ENCODE data around the gene RERE. TPM values are rescaled to one million over a fixed set of nuclear protein-coding genes. Genes with fewer than 3 reads are reported as not detected.
"Not testable (repeated sequence)": the region's sequence is repeated elsewhere in the genome, so short reads cannot be mapped to it uniquely, and the experiment has no call there.

The RERE gene
- total RNA-seq, 1 experiment from 2014 or later = 161 TPM

GRCh38 chr1:8787218-8787617 lies 30.2 kb downstream of the RERE start:
- H3K36me3 Mint-ChIP-seq = peaks cover 10% of the 10 kb centered on the region
- H3K4me1 Mint-ChIP-seq = peaks cover 67% of the 10 kb centered on the region
- H3K27ac Mint-ChIP-seq = peak overlapping the region; percentile 44
- TF ChIP-seq ZNF396 (CRISPR knock-in tag; IDR thresholded peaks at IDR 0.05; ENCODE audit: borderline replicate concordance) = no peak
- TF ChIP-seq NR2C2 (CRISPR knock-in tag; IDR thresholded peaks at IDR 0.05) = no peak
- TF ChIP-seq ZNF121 (CRISPR knock-in tag; IDR thresholded peaks at IDR 0.05) = no peak
- no peak for TF ChIP-seq MLX (CRISPR knock-in tag; IDR thresholded peaks at IDR 0.05)
- no peak for TF ChIP-seq RELA (CRISPR knock-in tag; IDR thresholded peaks at IDR 0.05; ENCODE audit: borderline replicate concordance)
- no peak for TF ChIP-seq FOXJ3 (CRISPR knock-in tag; IDR thresholded peaks at IDR 0.05; ENCODE audit: borderline replicate concordance)
- TF ChIP-seq OVOL2 (CRISPR knock-in tag; IDR thresholded peaks at IDR 0.05; ENCODE audit: borderline replicate concordance) = no peak
- no peak for TF ChIP-seq STAT6 (CRISPR knock-in tag; conservative IDR thresholded peaks at IDR 0.05; ENCODE audit: low read depth)
- TF ChIP-seq PRRX2 (CRISPR knock-in tag; IDR thresholded peaks at IDR 0.05) = no peak
- TF ChIP-seq ATF3 (CRISPR knock-in tag; conservative IDR thresholded peaks at IDR 0.05) = no peak
- no peak for TF ChIP-seq ZNF281 (CRISPR knock-in tag; IDR thresholded peaks at IDR 0.05)
- TF ChIP-seq ATF1 (CRISPR knock-in tag; IDR thresholded peaks at IDR 0.05) = no peak
- no peak for TF ChIP-seq HMGXB4 (CRISPR knock-in tag; IDR thresholded peaks at IDR 0.05)
- no peak for TF ChIP-seq HMGA2 (CRISPR knock-in tag; IDR thresholded peaks at IDR 0.05)
- ChIA-PET CTCF (no interaction called here), POLR2A (no interaction called here)
- H3K9me3 Mint-ChIP-seq = no peaks in the 10 kb centered on the region
- DNase-seq (ENCODE audit: low spot score) (no peak), ATAC-seq (no peak)
- H3K27me3 Mint-ChIP-seq (ENCODE audit: low read depth) = no peaks in the 10 kb centered on the region
- no peak overlapping the region for H3K4me3 Mint-ChIP-seq

- CTCF ChIA-PET = interaction anchor here (0.7 kb wide), 1 partner anchor 8 kb away, joined by 3 read pairs; no protein-coding TSS in a partner anchor
- H3K4me3 Mint-ChIP-seq; H3K27ac Mint-ChIP-seq; H3K27me3 Mint-ChIP-seq (ENCODE audit: low read depth); H3K36me3 Mint-ChIP-seq; ATAC-seq; H3K9me3 Mint-ChIP-seq; POLR2A ChIA-PET; DNase-seq (ENCODE audit: low spot score): not testable (repeated sequence)
- H3K4me1 Mint-ChIP-seq = peaks cover 63% of the 10 kb centered on the region
Observed at GRCh38 chr1:8786204-8786603, 31.2 kb downstream of the RERE start.

- DNase-seq (ENCODE audit: low spot score) (no peak), ATAC-seq (no peak)
- Mint-ChIP-seq H3K4me3 (no peak overlapping the region), H3K36me3 (peaks cover 10% of the 10 kb centered on the region), H3K9me3 (no peaks in the 10 kb centered on the region), H3K27ac (no peak overlapping the region), H3K27me3 (ENCODE audit: low read depth) (no peaks in the 10 kb centered on the region), H3K4me1 (peaks cover 49% of the 10 kb centered on the region)
- ChIA-PET CTCF (interaction anchor here (2.9 kb wide), 1 partner anchor 66 kb away, joined by 18 read pairs; no protein-coding TSS in a partner anchor), POLR2A (no interaction called here)
- TF ChIP-seq EMX1 (CRISPR knock-in tag; IDR thresholded peaks at IDR 0.05) (no peak), USF1 (CRISPR knock-in tag; IDR thresholded peaks at IDR 0.05) (no peak), ZNF281 (CRISPR knock-in tag; IDR thresholded peaks at IDR 0.05) (no peak), NFATC4 (CRISPR knock-in tag; IDR thresholded peaks at IDR 0.05) (no peak), ZNF121 (CRISPR knock-in tag; IDR thresholded peaks at IDR 0.05) (peak; percentile 91), ZMAT4 (CRISPR knock-in tag; IDR thresholded peaks at IDR 0.05) (no peak), GABPB1 (CRISPR knock-in tag; IDR thresholded peaks at IDR 0.05) (no peak), GRHL2 (CRISPR knock-in tag; IDR thresholded peaks at IDR 0.05; ENCODE audit: insufficient replicate concordance, severe bottlenecking) (no peak), SMAD3 (CRISPR knock-in tag; IDR thresholded peaks at IDR 0.05; ENCODE audit: borderline replicate concordance) (no peak)
Observed at GRCh38 chr1:8782955-8783354, 34.5 kb downstream of the RERE start.

All from WTC11 (cell line).